Colonic mucosa (tissue), 4 donors: ENCODE data around the gene SLC9A8. TPM values are rescaled to one million over a fixed set of nuclear protein-coding genes. Genes with fewer than 3 reads are reported as not detected.
A peak's percentile ranks its signal among the peaks of the same experiment; 100 is the strongest.
"Not testable (repeated sequence)": the region's sequence is repeated elsewhere in the genome, so short reads cannot be mapped to it uniquely, and the experiment has no call there.

Source experiments
- DNase-seq: peaks from one replicate; pipeline ENCODE4 v3.0.0-alpha.2; 2020
- H3K27ac ChIP-seq: fragments of 200-600 bp; one replicate; pipeline ENCODE4 v1.8.0; 2021
- H3K27me3 ChIP-seq: fragments of 200-600 bp; one replicate; pipeline ENCODE4 v1.8.0; 2021
- H3K36me3 ChIP-seq: fragments of 200-600 bp; one replicate; pipeline ENCODE4 v1.8.0; 2021
- H3K4me1 ChIP-seq: fragments of 200-600 bp; one replicate; pipeline ENCODE4 v1.8.0; 2021; ENCODE audit warnings: mild to moderate bottlenecking
- H3K4me3 ChIP-seq: fragments of 200-600 bp; one replicate; pipeline ENCODE4 v1.8.0; 2021
- H3K9ac ChIP-seq, 2 donors: one replicate each; pipeline ENCODE4 v1.7.0; 2013; ENCODE audit warnings: control low read depth in 2 of 2, low read depth in 2 of 2, low read length in 2 of 2
- H3K9me3 ChIP-seq: fragments of 200-600 bp; one replicate; pipeline ENCODE4 v1.8.0; 2021
- intact Hi-C: fragments of 100-400 bp; cut with DNase I; formaldehyde crosslinking; loops from one replicate; pipeline ENCODE4 v1.14.1; 2022
- total RNA-seq, 2 donors: library from RNA; stranded (reverse); fragmentation: NEBNext Ultra II Directional in 1 of 2; extraction: Animal tissue kit (Norgen Biotek cat#: 25700) in 1 of 2; gene quantifications; one replicate each; pipeline ENCODE4 v1.2.1, GENCODE V29; 2021
- TF ChIP-seq, protein P1 (sequence below): fragments of 200-600 bp; IDR thresholded peaks from one replicate; pipeline ENCODE4 v1.8.0; 2022; ENCODE audit warnings: antibody characterized with exemption, mild to moderate bottlenecking
- donor health status: healthy.
- donor health status: DM: no; HTN: no; CAD: no.
- donor health status: DM: no; HTN: no; CAD: no.

The SLC9A8 gene
- total RNA-seq, 2 donors from 2014 or later, result 6.0 to 11.1 TPM

DNA sequence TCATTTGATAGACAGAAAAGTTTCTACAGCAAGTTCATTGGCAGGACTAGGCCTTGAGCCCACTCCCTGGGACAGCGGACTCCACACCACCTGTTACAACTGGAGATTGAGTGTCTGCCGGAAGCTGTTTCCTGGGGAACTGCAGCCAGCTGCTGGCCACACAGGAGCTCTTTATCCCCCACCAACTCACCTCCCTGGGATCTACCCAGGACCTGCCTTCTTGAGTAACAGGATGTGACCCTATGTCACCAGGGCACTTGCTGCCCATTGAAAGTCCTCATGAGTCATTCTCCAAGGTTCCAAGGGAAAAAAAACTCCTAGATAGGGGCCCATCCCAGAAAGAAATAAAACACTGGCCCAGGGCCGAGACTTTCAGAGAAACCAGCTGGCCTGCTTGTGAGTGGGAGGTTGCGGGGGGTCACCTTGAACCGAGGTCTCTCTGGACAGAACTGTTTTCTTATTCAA, 37.4 kb upstream of the SLC9A8 start:
- no peaks in the 10 kb centered on the region for H3K36me3 ChIP-seq
- H3K9me3 ChIP-seq, result no peaks in the 10 kb centered on the region
- peak overlapping the region in 1 of 2 donors; percentile 26 for H3K9ac ChIP-seq
- no peaks in the 10 kb centered on the region for H3K4me1 ChIP-seq
- intact Hi-C loops, result no loop called here
- H3K4me3 ChIP-seq, result no peak overlapping the region
- DNase-seq, result peak; percentile 67
- TF ChIP-seq, protein P1, sequence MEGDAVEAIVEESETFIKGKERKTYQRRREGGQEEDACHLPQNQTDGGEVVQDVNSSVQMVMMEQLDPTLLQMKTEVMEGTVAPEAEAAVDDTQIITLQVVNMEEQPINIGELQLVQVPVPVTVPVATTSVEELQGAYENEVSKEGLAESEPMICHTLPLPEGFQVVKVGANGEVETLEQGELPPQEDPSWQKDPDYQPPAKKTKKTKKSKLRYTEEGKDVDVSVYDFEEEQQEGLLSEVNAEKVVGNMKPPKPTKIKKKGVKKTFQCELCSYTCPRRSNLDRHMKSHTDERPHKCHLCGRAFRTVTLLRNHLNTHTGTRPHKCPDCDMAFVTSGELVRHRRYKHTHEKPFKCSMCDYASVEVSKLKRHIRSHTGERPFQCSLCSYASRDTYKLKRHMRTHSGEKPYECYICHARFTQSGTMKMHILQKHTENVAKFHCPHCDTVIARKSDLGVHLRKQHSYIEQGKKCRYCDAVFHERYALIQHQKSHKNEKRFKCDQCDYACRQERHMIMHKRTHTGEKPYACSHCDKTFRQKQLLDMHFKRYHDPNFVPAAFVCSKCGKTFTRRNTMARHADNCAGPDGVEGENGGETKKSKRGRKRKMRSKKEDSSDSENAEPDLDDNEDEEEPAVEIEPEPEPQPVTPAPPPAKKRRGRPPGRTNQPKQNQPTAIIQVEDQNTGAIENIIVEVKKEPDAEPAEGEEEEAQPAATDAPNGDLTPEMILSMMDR, result no peak
- H3K27ac ChIP-seq, result peak overlapping the region; percentile 18
- H3K27me3 ChIP-seq, result no peaks in the 10 kb centered on the region

DNA sequence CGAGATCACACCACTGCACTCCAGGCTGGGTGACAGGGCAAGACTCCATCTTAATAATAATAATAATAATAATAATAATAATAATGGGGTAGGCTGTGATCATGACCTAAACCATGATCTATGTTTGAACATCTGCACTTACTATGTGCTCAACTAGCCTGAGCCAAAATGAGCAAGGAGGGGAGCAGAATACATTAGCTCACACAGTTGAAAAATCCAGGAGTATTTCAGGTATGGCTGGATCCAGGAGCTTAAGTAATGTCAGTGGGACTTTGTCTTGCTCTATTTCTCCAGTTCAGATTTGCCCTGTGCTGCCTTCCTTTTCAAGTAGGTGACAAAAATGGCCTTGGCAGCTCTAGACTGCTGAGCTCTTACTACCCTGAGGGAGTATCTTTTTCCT, 32.7 kb upstream of the SLC9A8 start:
- no peak for DNase-seq
- H3K27me3 ChIP-seq, result no peaks in the 10 kb centered on the region
- TF ChIP-seq, protein P1, result no peak
- intact Hi-C loops, result no loop called here
- H3K36me3 ChIP-seq, result no peaks in the 10 kb centered on the region
- H3K4me3 ChIP-seq, result no peak overlapping the region
- H3K9me3 ChIP-seq, result no peaks in the 10 kb centered on the region
- no peak overlapping the region for H3K9ac ChIP-seq
- no peaks in the 10 kb centered on the region for H3K4me1 ChIP-seq
- no peak overlapping the region for H3K27ac ChIP-seq

DNA sequence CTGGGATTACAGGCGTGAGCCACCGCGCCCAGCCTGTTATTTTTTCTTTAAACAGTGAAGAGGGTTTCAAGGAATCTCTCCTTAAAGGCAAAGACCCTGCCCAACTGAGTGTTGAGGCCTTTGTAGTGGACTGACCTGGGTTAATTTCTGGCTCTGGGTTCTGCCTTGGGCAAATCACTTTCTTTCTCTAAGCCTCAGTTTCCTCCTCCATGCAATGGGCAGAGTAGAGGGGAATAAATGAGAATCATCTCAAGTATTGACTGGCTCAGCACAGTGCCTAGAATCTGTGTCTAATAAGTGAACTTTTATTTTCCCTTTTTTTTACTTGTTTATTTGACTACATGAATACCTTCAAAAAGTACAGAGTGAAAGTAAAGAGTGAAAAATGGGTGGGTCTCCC, 31.0 kb upstream of the SLC9A8 start:
- Histone ChIP-seq H3K9me3 (no peaks in the 10 kb centered on the region), H3K4me1 (no peaks in the 10 kb centered on the region), H3K9ac (no peak overlapping the region), H3K4me3 (no peak overlapping the region), H3K36me3 (no peaks in the 10 kb centered on the region), H3K27me3 (no peaks in the 10 kb centered on the region), H3K27ac (no peak overlapping the region)
- TF ChIP-seq, protein P1, result no peak
- intact Hi-C loops, result no loop called here
- DNase-seq, result no peak

DNA sequence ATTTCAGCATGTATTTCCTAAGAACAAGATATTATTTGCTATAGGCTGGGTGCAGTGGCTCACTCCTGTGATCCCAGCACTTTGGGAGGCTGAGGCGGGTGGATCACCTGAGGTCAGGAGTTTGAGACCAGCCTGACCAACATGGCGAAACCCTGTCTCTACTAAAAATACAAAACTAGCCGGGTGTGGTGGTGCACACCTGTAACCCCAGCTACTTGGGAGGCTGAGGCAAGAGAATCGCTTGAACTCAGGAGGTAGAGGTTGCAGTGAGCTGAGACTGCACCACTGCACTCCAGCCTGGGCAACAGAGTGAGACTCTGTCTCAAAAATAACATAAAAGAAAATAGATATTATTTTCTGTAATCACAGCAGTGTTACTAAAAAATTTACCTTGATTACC, 30.2 kb upstream of the SLC9A8 start:
- H3K4me3 ChIP-seq, intact Hi-C loops: not testable (repeated sequence)

DNA sequence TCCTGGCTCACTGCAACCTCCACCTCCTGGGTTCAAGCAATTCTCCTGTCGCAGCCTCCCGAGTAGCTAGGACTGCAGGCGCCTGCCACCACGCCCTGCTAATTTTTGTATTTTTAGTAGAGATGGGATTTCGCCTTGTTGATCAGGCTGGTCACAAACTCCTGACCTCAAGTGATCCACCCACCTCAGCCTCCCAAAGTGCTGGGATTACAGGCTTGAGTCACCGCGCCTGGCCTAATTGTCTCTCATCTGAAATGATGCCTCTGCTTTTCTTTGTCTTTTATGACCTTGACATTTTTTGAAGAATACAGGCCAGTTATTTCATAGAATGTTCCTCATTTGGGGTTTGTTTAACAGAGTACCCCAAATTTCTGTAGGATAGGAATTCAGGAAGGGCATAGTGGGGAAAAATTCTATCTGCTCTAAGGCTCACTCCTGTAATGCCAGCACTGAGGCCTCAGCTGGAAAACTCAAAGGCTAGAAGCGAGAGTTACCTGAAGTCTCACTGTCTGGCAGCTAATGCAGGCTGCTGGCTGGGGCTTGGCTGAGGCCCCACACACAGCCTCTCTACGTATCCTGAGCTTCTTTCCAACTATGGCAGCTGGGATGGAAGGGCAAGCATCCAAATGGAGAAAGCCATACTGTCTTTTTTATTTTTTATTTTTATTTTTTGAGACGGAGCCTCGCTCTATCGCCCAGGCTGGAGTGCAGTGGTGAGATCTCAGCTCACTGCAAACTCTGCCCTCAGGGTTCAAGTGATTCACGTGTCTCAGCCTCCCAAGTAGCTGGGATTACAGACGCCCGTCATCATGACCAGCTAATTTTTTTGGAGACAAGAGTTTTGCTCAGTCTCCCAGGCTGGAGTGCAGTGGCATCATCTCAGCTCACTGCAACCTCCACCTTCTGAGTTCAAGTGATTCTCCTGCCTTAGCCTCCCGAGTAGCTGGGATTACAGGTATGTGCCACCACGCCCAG, 29.3 kb upstream of the SLC9A8 start:
- H3K27ac ChIP-seq, H3K4me3 ChIP-seq, intact Hi-C loops, DNase-seq, H3K4me1 ChIP-seq, H3K36me3 ChIP-seq, H3K27me3 ChIP-seq, H3K9me3 ChIP-seq, H3K9ac ChIP-seq: not testable (repeated sequence)

More for the DNA sequence above, 30.2 kb upstream of the SLC9A8 start:
- H3K27ac ChIP-seq, H3K36me3 ChIP-seq, H3K9me3 ChIP-seq, H3K4me1 ChIP-seq, DNase-seq, H3K27me3 ChIP-seq, H3K9ac ChIP-seq: not testable (repeated sequence)

DNA sequence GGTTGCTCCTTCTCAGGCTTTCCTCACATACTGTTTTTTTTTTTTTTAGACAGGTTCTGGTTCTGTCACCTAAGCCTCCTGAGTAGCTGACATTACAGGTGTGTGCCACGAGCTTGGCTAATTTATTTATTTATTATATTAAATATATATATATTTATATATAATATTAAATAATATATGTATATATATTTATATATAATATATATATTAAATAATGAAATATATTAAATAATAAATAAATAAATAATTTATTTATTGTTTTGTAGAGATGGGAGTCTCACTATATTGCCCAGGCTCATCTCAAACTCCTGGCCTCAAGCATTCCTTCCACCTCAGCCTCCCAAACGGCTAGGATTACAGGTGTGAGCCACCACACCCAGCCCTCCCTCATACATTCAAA, 28.3 kb upstream of the SLC9A8 start:
- no peaks in the 10 kb centered on the region for H3K4me1 ChIP-seq
- H3K27me3 ChIP-seq, result no peaks in the 10 kb centered on the region
- no peaks in the 10 kb centered on the region for H3K36me3 ChIP-seq
- intact Hi-C loops, result no loop called here
- no peaks in the 10 kb centered on the region for H3K9me3 ChIP-seq
- no peak for DNase-seq
- no peak overlapping the region for H3K27ac ChIP-seq
- TF ChIP-seq, protein P1, result no peak
- H3K9ac ChIP-seq, result no peak overlapping the region
- no peak overlapping the region for H3K4me3 ChIP-seq
